GM21619 (cell line): ENCODE results near the gene RAB27A.
"Not testable (repeated sequence)": the region's sequence is repeated elsewhere in the genome, so short reads cannot be mapped to it uniquely, and the experiment has no call there.

Experiments
- ATAC-seq: cut with Tn5 transposase; IDR thresholded peaks from one replicate; pipeline ENCODE4 v1.9.1; 2021; ENCODE audit not compliant: unreplicated experiment

Gene RAB27A

GRCh38 chr15:55252201-55252600, 37.4 kb downstream of the RAB27A start:
- ATAC-seq: not testable (repeated sequence)

GRCh38 chr15:55250941-55251340, 38.7 kb downstream of the RAB27A start:
- no peak for ATAC-seq

- ATAC-seq: no peak
Observed at GRCh38 chr15:55250392-55250791, 39.2 kb downstream of the RAB27A start.

- not testable (repeated sequence) for ATAC-seq
Observed at GRCh38 chr15:55249885-55250284, 39.7 kb downstream of the RAB27A start.

GRCh38 chr15:55248895-55249294, 40.7 kb downstream of the RAB27A start:
- ATAC-seq: no peak

GRCh38 chr15:55247766-55248427, 41.7 kb downstream of the RAB27A start:
- no peak for ATAC-seq

GRCh38 chr15:55247311-55247710, 42.3 kb downstream of the RAB27A start:
- no peak for ATAC-seq

GRCh38 chr15:55246567-55246966, 43.0 kb downstream of the RAB27A start:
- no peak for ATAC-seq

GRCh38 chr15:55245059-55245458, 44.6 kb downstream of the RAB27A start:
- no peak for ATAC-seq

- no peak for ATAC-seq
Observed at GRCh38 chr15:55241891-55242290, 47.7 kb downstream of the RAB27A start.

GRCh38 chr15:55241186-55241585, 48.4 kb downstream of the RAB27A start:
- ATAC-seq: no peak

- ATAC-seq: no peak
Observed at GRCh38 chr15:55240125-55240760, 49.4 kb downstream of the RAB27A start.

GRCh38 chr15:55239440-55240124, 50.0 kb downstream of the RAB27A start:
- ATAC-seq: no peak

- ATAC-seq: no peak
Observed at GRCh38 chr15:55238877-55239276, 50.7 kb downstream of the RAB27A start.

- ATAC-seq: no peak
Observed at GRCh38 chr15:55237219-55238130, 52.1 kb downstream of the RAB27A start.

- ATAC-seq: no peak
Observed at GRCh38 chr15:55235546-55236036, 54.0 kb downstream of the RAB27A start.

GRCh38 chr15:55234800-55235104, 54.9 kb downstream of the RAB27A start:
- no peak for ATAC-seq

GRCh38 chr15:55234104-55234799, 55.4 kb downstream of the RAB27A start:
- no peak for ATAC-seq

- no peak for ATAC-seq
Observed at GRCh38 chr15:55231455-55231854, 58.2 kb downstream of the RAB27A start.

- ATAC-seq: no peak
Observed at GRCh38 chr15:55230953-55231352, 58.7 kb downstream of the RAB27A start.
